PFSK-1 (cell line): ENCODE data around the gene RASGRF1. TPM values are rescaled to one million over a fixed set of nuclear protein-coding genes. Genes with fewer than 3 reads are reported as not detected.

Experiments used
- FOXP2 ChIP-seq: optimal IDR thresholded peaks from 2 replicates; pipeline ENCODE3; 2011; ENCODE audit warnings: borderline replicate concordance, control low read depth, inconsistent platforms; ENCODE audit not compliant: insufficient read depth; ENCODE audit errors: extremely low read length, extremely low read depth
- POLR2AphosphoS5 ChIP-seq: IDR thresholded peaks from 2 replicates; pipeline ENCODE4 v1.6.1; 2012; ENCODE audit warnings: low read depth, mild to moderate bottlenecking, control low read depth, low read length, moderate library complexity
- SIN3A ChIP-seq: IDR thresholded peaks from 2 replicates; pipeline ENCODE4 v1.6.1; 2012; ENCODE audit warnings: mild to moderate bottlenecking, low read length, moderate library complexity, borderline replicate concordance; ENCODE audit not compliant: insufficient read depth
- TAF1 ChIP-seq: IDR thresholded peaks from 2 replicates; pipeline ENCODE4 v1.6.1; 2012; ENCODE audit warnings: low read length, control low read depth, borderline replicate concordance; ENCODE audit not compliant: insufficient read depth
- polyA plus RNA-seq: library from polyadenylated mRNA; unstranded; fragments of >200 nt; gene quantifications from one replicate; pipeline ENCODE4 v1.2.1, GENCODE V29; 2012; ENCODE audit warnings: low read depth, missing spikeins; ENCODE audit not compliant: insufficient read length
- TF ChIP-seq, protein P1 (sequence below), 2 experiments: IDR thresholded peaks; 2 replicates each; pipeline versions ENCODE4 v1.6.1 to v1.8.0; 2011 to 2012; ENCODE audit warnings: low read depth in 2 of 2, low read length in 2 of 2, control low read depth in 1 of 2, inconsistent platforms in 1 of 2, mild to moderate bottlenecking in 1 of 2, moderate library complexity in 1 of 2; ENCODE audit not compliant: insufficient read depth in 1 of 2

RASGRF1 gene, protein sequence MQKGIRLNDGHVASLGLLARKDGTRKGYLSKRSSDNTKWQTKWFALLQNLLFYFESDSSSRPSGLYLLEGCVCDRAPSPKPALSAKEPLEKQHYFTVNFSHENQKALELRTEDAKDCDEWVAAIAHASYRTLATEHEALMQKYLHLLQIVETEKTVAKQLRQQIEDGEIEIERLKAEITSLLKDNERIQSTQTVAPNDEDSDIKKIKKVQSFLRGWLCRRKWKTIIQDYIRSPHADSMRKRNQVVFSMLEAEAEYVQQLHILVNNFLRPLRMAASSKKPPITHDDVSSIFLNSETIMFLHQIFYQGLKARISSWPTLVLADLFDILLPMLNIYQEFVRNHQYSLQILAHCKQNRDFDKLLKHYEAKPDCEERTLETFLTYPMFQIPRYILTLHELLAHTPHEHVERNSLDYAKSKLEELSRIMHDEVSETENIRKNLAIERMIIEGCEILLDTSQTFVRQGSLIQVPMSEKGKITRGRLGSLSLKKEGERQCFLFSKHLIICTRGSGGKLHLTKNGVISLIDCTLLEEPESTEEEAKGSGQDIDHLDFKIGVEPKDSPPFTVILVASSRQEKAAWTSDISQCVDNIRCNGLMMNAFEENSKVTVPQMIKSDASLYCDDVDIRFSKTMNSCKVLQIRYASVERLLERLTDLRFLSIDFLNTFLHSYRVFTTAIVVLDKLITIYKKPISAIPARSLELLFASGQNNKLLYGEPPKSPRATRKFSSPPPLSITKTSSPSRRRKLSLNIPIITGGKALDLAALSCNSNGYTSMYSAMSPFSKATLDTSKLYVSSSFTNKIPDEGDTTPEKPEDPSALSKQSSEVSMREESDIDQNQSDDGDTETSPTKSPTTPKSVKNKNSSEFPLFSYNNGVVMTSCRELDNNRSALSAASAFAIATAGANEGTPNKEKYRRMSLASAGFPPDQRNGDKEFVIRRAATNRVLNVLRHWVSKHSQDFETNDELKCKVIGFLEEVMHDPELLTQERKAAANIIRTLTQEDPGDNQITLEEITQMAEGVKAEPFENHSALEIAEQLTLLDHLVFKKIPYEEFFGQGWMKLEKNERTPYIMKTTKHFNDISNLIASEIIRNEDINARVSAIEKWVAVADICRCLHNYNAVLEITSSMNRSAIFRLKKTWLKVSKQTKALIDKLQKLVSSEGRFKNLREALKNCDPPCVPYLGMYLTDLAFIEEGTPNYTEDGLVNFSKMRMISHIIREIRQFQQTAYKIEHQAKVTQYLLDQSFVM (N-terminal part only)
- polyA plus RNA-seq: not detected

GRCh38 chr15:79090487-79091203, at the start of gene RASGRF1:
RASGRF1 (minus strand) TSS chr15:79090780; CDS start chr15:79090498, 282 bp downstream.
- TF ChIP-seq FOXP2 (no peak), POLR2AphosphoS5 (no peak), TAF1 (no peak), SIN3A (no peak)
- TF ChIP-seq, protein P1, sequence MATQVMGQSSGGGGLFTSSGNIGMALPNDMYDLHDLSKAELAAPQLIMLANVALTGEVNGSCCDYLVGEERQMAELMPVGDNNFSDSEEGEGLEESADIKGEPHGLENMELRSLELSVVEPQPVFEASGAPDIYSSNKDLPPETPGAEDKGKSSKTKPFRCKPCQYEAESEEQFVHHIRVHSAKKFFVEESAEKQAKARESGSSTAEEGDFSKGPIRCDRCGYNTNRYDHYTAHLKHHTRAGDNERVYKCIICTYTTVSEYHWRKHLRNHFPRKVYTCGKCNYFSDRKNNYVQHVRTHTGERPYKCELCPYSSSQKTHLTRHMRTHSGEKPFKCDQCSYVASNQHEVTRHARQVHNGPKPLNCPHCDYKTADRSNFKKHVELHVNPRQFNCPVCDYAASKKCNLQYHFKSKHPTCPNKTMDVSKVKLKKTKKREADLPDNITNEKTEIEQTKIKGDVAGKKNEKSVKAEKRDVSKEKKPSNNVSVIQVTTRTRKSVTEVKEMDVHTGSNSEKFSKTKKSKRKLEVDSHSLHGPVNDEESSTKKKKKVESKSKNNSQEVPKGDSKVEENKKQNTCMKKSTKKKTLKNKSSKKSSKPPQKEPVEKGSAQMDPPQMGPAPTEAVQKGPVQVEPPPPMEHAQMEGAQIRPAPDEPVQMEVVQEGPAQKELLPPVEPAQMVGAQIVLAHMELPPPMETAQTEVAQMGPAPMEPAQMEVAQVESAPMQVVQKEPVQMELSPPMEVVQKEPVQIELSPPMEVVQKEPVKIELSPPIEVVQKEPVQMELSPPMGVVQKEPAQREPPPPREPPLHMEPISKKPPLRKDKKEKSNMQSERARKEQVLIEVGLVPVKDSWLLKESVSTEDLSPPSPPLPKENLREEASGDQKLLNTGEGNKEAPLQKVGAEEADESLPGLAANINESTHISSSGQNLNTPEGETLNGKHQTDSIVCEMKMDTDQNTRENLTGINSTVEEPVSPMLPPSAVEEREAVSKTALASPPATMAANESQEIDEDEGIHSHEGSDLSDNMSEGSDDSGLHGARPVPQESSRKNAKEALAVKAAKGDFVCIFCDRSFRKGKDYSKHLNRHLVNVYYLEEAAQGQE (IDR thresholded peaks at IDR 0.05; ENCODE audit: insufficient read depth in 1 of 2, low read depth in 2 of 2, low read length in 2 of 2): no peak

GRCh38 chr15:79136434-79137046, 46.0 kb upstream of the RASGRF1 start:
- TF ChIP-seq SIN3A (no peak), POLR2AphosphoS5 (no peak), TAF1 (no peak), FOXP2 (no peak)
- TF ChIP-seq, protein P1 (IDR thresholded peaks at IDR 0.05; ENCODE audit: insufficient read depth in 1 of 2, low read depth in 2 of 2, low read length in 2 of 2): no peak

- TF ChIP-seq POLR2AphosphoS5: no peak
- TF ChIP-seq, protein P1 (IDR thresholded peaks at IDR 0.05; ENCODE audit: insufficient read depth in 1 of 2, low read depth in 2 of 2, low read length in 2 of 2): no peak
- TF ChIP-seq TAF1: no peak
- no peak for TF ChIP-seq SIN3A
- TF ChIP-seq FOXP2: no peak
Measured at GRCh38 chr15:79133309-79133708, 42.7 kb upstream of the RASGRF1 start.

DNA sequence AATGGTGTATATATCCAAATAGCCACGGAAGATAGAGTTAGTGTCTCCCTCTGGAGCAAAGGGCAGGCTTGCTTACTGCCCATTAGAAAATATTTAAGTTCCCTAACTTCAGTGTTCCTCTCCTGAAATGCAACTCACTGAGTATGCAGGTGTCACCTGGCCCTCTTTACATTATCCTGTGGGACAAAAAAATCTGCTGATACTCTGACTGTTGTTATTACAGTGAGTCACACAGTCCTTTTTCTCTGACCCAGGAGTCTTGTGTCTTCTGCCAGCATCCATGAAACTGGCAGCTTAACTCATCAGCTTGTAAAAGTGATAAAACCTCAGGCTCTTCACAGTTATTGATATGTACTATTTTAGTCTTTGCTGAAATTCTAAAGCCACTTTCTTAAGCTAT, 42.2 kb upstream of the RASGRF1 start:
- no peak for TF ChIP-seq SIN3A
